Measurements from ENCODE around the gene KLK7.

Gene KLK7

GRCh38 chr19:50983625-50984292 is at the start of gene KLK7:
Gene KLK7 (minus strand): TSS chr19:50983917. CDS start chr19:50982399, 1,518 bp downstream.
- no peak for DNase-seq

GRCh38 chr19:51031880-51032225 is 48.1 kb upstream of the KLK7 start:
- no peak for DNase-seq

- DNase-seq = no peak
Observed at GRCh38 chr19:51031220-51031879, 47.6 kb upstream of the KLK7 start.

GRCh38 chr19:51030631-51031030 is 46.9 kb upstream of the KLK7 start:
- DNase-seq = no peak

GRCh38 chr19:51029718-51030117 is 46.0 kb upstream of the KLK7 start:
- no peak for DNase-seq

- DNase-seq = no peak
Observed at GRCh38 chr19:51027873-51028272, 44.2 kb upstream of the KLK7 start.

GRCh38 chr19:51027126-51027806 is 43.5 kb upstream of the KLK7 start:
- DNase-seq = no peak

- no peak for DNase-seq
Observed at GRCh38 chr19:51026554-51026831, 42.8 kb upstream of the KLK7 start, which contains the start of gene KLK11. Gene KLK11 (minus strand): TSS chr19:51026616. CDS start chr19:51025631, 985 bp downstream.

GRCh38 chr19:51025809-51026553 is 42.3 kb upstream of the KLK7 start:
- DNase-seq = no peak

- DNase-seq = no peak
Observed at GRCh38 chr19:51025401-51025800, 41.7 kb upstream of the KLK7 start.

GRCh38 chr19:51024924-51025323 is 41.2 kb upstream of the KLK7 start:
- no peak for DNase-seq

GRCh38 chr19:51023946-51024345 is 40.2 kb upstream of the KLK7 start:
- DNase-seq = no peak

GRCh38 chr19:51022526-51022925 is 38.8 kb upstream of the KLK7 start:
- DNase-seq = no peak

GRCh38 chr19:51020988-51021651 is 37.4 kb upstream of the KLK7 start:
- peak; percentile 28 for DNase-seq

GRCh38 chr19:51019544-51019925 is 35.8 kb upstream of the KLK7 start, which contains the start of gene KLK10:
Gene KLK10 (minus strand): TSS chr19:51019709. CDS start chr19:51019130, 579 bp downstream.
- no peak for DNase-seq

- DNase-seq = no peak
Observed at GRCh38 chr19:51018745-51019543, 35.2 kb upstream of the KLK7 start.

GRCh38 chr19:51016798-51017683 is 33.3 kb upstream of the KLK7 start:
- peak; percentile 17 for DNase-seq

GRCh38 chr19:51015691-51016267 is 32.1 kb upstream of the KLK7 start:
- no peak for DNase-seq

GRCh38 chr19:51014242-51014641 is 30.5 kb upstream of the KLK7 start:
- no peak for DNase-seq

- no peak for DNase-seq
Observed at GRCh38 chr19:51012661-51013190, 29.0 kb upstream of the KLK7 start.

All from fibroblast of skin of right quadriceps (primary cell).